ENCODE data around the gene PLA2G6. TPM values are rescaled to one million over a fixed set of nuclear protein-coding genes. Genes with fewer than 3 reads are reported as not detected.

PLA2G6 gene
- total RNA-seq, 2 experiments from 2014 or later, result 80.2 to 85.3 TPM

GRCh38 chr22:38114484-38115398 lies 66.9 kb downstream of the PLA2G6 start:
- Mint-ChIP-seq H3K4me3 (no peak overlapping the region), H3K4me1 (ENCODE audit: low read depth) (no peaks in the 10 kb centered on the region), H3K9me3 (no peaks in the 10 kb centered on the region), H3K27ac (no peak overlapping the region), H3K36me3 (ENCODE audit: low read depth) (no peaks in the 10 kb centered on the region), H3K27me3 (ENCODE audit: low read depth) (no peaks in the 10 kb centered on the region)
- CTCF ChIA-PET, result interaction anchor here (0.6 to 2.8 kb wide), 17 partner anchors 23 to 317 kb away, joined by 3 to 20 read pairs (median 3); partner anchors contain the start of gene MAFF
- intact Hi-C loops (cut with micrococcal nuclease), result loop anchor here (1.0 kb wide), 1 partner anchor 116 kb away; no protein-coding TSS in a partner anchor
- DNase-seq, result peak; percentile 86

DNA sequence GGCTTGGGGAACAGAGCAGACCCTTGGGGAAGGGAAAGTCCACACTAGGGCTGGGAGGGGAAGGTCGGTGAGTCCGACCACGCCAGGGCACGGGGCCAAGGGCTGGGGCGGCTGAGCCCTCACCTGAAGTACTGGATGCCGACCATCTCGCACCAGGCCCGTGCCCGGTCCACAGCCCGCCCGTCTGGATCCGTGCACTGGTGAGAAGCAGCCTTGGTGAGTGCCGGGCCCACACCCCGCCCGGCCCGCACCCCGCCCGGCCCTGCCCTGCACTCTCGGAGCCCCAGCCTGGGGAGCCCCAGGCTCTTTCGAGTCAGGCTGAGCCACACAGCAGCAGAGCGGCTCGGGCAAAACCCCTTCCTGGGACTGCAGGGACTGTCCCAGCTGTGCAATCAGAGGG lies 69.2 kb downstream of the PLA2G6 start:
- Mint-ChIP-seq H3K36me3 (ENCODE audit: low read depth) (no peaks in the 10 kb centered on the region), H3K9me3 (no peaks in the 10 kb centered on the region), H3K27ac (no peak overlapping the region), H3K4me3 (no peak overlapping the region), H3K4me1 (ENCODE audit: low read depth) (no peaks in the 10 kb centered on the region), H3K27me3 (ENCODE audit: low read depth) (no peaks in the 10 kb centered on the region)
- intact Hi-C loops (cut with micrococcal nuclease), result no loop called here
- no peak for DNase-seq
- CTCF ChIA-PET, result interaction anchor here (0.6 to 2.8 kb wide), 3 partner anchors 68 to 117 kb away, joined by 3 to 20 read pairs (median 3); no protein-coding TSS in a partner anchor

GRCh38 chr22:38111925-38112355 lies 69.7 kb downstream of the PLA2G6 start:
- intact Hi-C loops (cut with micrococcal nuclease), result no loop called here
- Mint-ChIP-seq H3K4me1 (ENCODE audit: low read depth) (no peaks in the 10 kb centered on the region), H3K9me3 (no peaks in the 10 kb centered on the region), H3K4me3 (no peak overlapping the region), H3K36me3 (ENCODE audit: low read depth) (no peaks in the 10 kb centered on the region), H3K27me3 (ENCODE audit: low read depth) (no peaks in the 10 kb centered on the region), H3K27ac (no peak overlapping the region)
- CTCF ChIA-PET, result interaction anchor here (0.6 to 0.9 kb wide), 2 partner anchors 68 to 104 kb away, joined by 3 read pairs; no protein-coding TSS in a partner anchor
- no peak for DNase-seq

DNA sequence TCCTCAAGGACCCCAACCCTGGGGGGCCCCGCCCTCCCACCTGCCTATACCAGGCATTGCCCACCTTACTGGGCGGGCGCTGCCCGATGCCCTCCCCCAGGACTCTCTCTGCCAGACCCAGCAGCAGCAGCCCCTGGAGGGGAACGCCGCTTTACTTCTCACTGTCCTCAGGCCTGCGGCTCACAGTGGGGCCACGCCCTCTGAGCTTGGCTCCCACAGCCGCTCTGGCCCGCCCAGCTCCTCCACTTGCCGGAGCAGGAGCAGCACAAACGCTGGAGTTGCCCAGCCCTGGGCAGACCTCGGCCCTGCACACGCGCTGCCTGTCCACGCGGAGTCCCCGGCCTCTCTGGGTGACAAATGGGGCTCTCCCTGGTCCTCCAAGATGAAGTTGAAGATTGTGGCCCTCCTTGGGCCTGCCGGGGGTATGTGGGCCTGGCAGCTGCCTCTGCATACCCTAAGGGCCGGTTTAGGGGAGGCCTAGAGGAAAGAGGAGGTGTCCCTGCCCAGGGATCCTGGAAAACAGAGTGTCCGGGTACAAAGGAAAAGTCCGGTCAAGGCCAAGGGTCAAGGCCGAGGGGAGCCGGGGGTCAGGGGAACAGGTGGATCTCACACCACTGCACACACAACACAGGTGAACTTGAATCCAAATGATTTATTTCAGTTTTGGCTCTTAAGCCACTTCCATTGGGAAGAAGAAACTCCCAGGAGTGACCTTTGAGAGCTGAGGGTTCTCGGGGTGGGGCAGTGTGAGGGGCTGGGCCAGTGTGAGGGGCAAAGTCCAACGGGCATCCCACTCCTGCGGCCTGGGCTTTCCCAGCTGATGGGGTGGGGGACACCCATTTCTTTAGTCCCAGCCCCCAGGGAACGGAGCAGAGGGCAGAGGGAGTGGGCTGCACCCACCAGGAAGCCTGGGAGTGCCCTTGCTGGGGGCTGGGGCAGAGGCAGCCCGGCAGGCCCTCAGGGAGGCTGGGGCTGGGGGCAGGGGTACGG lies 70.5 kb downstream of the PLA2G6 start:
- Mint-ChIP-seq H3K4me1 (ENCODE audit: low read depth) (no peaks in the 10 kb centered on the region), H3K27me3 (ENCODE audit: low read depth) (no peaks in the 10 kb centered on the region), H3K36me3 (ENCODE audit: low read depth) (no peaks in the 10 kb centered on the region), H3K9me3 (no peaks in the 10 kb centered on the region), H3K4me3 (no peak overlapping the region), H3K27ac (no peak overlapping the region)
- CTCF ChIA-PET, result interaction anchor here (0.6 kb wide), 1 partner anchor 67 kb away, joined by 3 read pairs; no protein-coding TSS in a partner anchor
- DNase-seq, result no peak
- intact Hi-C loops (cut with micrococcal nuclease), result no loop called here

GRCh38 chr22:38110008-38110862 lies 71.4 kb downstream of the PLA2G6 start, which contains the start of gene BAIAP2L2:
BAIAP2L2 (minus strand) TSS chr22:38110684; CDS start chr22:38110525, 159 bp downstream.
- no peaks in the 10 kb centered on the region for H3K9me3 Mint-ChIP-seq
- H3K27me3 Mint-ChIP-seq (ENCODE audit: low read depth), result no peaks in the 10 kb centered on the region
- no peak within 1 kb of the TSS for H3K4me3 Mint-ChIP-seq
- CTCF ChIA-PET, result no interaction called here
- intact Hi-C loops (cut with micrococcal nuclease), result no loop called here
- no peaks in the 10 kb centered on the region for H3K36me3 Mint-ChIP-seq (ENCODE audit: low read depth)
- no peak within 1 kb of the TSS for H3K27ac Mint-ChIP-seq
- no peaks in the 10 kb centered on the region for H3K4me1 Mint-ChIP-seq (ENCODE audit: low read depth)
- no peak for DNase-seq

DNA sequence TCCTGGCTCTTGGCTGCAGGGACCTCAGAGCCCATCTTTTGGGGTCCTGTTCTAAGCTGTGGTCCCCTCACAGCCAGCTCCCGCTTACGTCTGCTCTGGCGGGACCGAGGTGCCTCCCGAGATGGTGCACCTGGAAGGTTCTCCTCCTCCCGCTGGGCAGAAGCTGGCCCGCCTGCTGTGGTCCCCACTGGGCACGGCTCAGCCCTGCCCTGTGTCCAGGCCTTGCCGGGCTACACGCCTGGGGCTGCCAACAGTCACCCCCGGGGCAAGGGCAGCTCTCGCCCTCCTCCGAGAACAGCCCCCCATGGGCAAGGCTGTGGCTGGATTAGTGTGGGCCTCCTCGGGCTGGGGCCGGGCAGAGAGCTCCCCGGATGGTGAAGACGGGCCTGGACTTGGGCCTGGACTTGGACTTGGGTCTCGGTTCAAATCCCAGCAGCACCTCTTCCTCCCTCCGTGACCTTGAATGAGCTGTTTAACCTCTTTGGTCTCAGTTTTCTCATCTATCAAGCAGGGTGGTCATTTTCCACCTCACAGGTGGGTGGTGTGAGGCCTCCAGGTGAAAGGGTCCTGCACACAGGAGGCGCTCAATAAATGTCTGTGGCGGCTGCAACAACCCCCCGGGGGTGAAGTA lies 72.1 kb downstream of the PLA2G6 start:
- DNase-seq, result no peak
- Mint-ChIP-seq H3K4me1 (ENCODE audit: low read depth) (no peaks in the 10 kb centered on the region), H3K27me3 (ENCODE audit: low read depth) (no peaks in the 10 kb centered on the region), H3K36me3 (ENCODE audit: low read depth) (no peaks in the 10 kb centered on the region), H3K9me3 (no peaks in the 10 kb centered on the region), H3K27ac (no peak overlapping the region), H3K4me3 (no peak overlapping the region)
- CTCF ChIA-PET, result no interaction called here
- intact Hi-C loops (cut with micrococcal nuclease), result no loop called here

GRCh38 chr22:38108561-38109319 lies 72.9 kb downstream of the PLA2G6 start:
- no peaks in the 10 kb centered on the region for H3K4me1 Mint-ChIP-seq (ENCODE audit: low read depth)
- no peak overlapping the region for H3K4me3 Mint-ChIP-seq
- no peak overlapping the region for H3K27ac Mint-ChIP-seq
- CTCF ChIA-PET, result no interaction called here
- H3K27me3 Mint-ChIP-seq (ENCODE audit: low read depth), result no peaks in the 10 kb centered on the region
- no peaks in the 10 kb centered on the region for H3K9me3 Mint-ChIP-seq
- intact Hi-C loops (cut with micrococcal nuclease), result no loop called here
- no peaks in the 10 kb centered on the region for H3K36me3 Mint-ChIP-seq (ENCODE audit: low read depth)
- DNase-seq, result no peak

GRCh38 chr22:38107692-38108515 lies 73.7 kb downstream of the PLA2G6 start:
- H3K9me3 Mint-ChIP-seq, result no peaks in the 10 kb centered on the region
- H3K27ac Mint-ChIP-seq, result no peak overlapping the region
- no peaks in the 10 kb centered on the region for H3K36me3 Mint-ChIP-seq (ENCODE audit: low read depth)
- CTCF ChIA-PET, result interaction anchor here (1.2 kb wide), 1 partner anchor 10 kb away, joined by 6 read pairs; no protein-coding TSS in a partner anchor
- intact Hi-C loops (cut with micrococcal nuclease), result no loop called here
- H3K27me3 Mint-ChIP-seq (ENCODE audit: low read depth), result no peaks in the 10 kb centered on the region
- no peaks in the 10 kb centered on the region for H3K4me1 Mint-ChIP-seq (ENCODE audit: low read depth)
- no peak overlapping the region for H3K4me3 Mint-ChIP-seq
- no peak for DNase-seq

DNA sequence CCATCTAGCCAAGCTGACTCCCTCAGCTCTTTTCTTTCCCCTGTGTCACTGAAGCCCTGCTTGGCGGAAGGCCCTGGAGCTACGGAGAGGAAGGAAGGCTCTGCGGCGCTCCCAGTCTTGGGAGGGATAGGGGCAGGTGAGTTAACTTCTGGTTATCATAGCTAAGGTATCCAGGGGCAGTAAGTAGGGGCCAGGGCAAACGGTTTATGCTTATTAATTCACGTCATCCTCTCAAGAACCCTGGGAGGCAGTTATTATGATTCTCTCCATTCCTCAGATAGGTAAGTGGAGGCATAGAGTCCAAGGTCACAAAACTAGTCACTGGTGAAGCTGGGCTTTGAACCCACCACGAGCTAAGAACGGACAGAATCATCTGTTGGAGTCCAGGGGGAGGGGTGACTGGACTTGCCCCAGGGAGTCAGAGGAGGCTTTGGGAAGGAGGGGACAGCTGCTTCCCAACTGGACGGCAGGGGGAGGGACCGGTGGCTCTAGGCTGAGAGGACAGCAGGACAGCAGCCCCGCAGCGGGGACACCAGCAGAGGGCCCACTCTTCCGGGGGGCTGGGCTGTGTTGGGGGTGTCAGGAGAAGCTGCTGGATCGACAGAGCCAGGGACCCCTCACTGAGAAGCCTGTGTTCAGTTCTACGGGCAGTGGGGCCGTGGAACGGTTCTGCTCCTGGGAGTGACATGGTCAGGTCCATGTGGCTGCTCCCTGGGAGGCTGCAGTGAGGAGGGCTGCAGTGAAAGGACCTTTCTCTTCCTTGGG lies 74.6 kb downstream of the PLA2G6 start:
- Mint-ChIP-seq H3K9me3 (no peaks in the 10 kb centered on the region), H3K4me3 (no peak overlapping the region), H3K27me3 (ENCODE audit: low read depth) (no peaks in the 10 kb centered on the region), H3K36me3 (ENCODE audit: low read depth) (no peaks in the 10 kb centered on the region), H3K27ac (no peak overlapping the region), H3K4me1 (ENCODE audit: low read depth) (no peaks in the 10 kb centered on the region)
- DNase-seq, result no peak
- intact Hi-C loops (cut with micrococcal nuclease), result no loop called here
- CTCF ChIA-PET, result interaction anchor here (1.2 kb wide), 1 partner anchor 9 kb away, joined by 6 read pairs; no protein-coding TSS in a partner anchor
